Sciatic nerve (tissue), 2 donors: Measurements from ENCODE around the gene PMM2. TPM values are rescaled to one million over a fixed set of nuclear protein-coding genes. Genes with fewer than 3 reads are reported as not detected.
"Not testable (repeated sequence)": the region's sequence is repeated elsewhere in the genome, so short reads cannot be mapped to it uniquely, and the experiment has no call there.

Experiments used
- ATAC-seq: fragments of 200-7000 bp; cut with Tn5 transposase; one replicate; pipeline ENCODE4 v1.9.1; 2020; ENCODE audit warnings: mild to moderate bottlenecking, moderate library complexity
- DNase-seq: peaks from one replicate; pipeline ENCODE4 v3.0.0-alpha.2; 2020; ENCODE audit warnings: low spot score
- intact Hi-C: fragments of 100-400 bp; cut with DNase I; formaldehyde crosslinking; loops from one replicate; pipeline ENCODE4 v1.14.2; 2022
- total RNA-seq: library from RNA; stranded (reverse); fragmentation: NEBNext Ultra II Directional; extraction: Animal tissue kit (Norgen Biotek cat#: 25700); gene quantifications from one replicate; pipeline ENCODE4 v1.2.1, GENCODE V29; 2021
- donor health status: DM: no; HTN: no; CAD: no.
- donor health status: DM: no; HTN: no; CAD: no.

The PMM2 gene
- total RNA-seq, 1 donor from 2014 or later: 45.4 TPM

DNA sequence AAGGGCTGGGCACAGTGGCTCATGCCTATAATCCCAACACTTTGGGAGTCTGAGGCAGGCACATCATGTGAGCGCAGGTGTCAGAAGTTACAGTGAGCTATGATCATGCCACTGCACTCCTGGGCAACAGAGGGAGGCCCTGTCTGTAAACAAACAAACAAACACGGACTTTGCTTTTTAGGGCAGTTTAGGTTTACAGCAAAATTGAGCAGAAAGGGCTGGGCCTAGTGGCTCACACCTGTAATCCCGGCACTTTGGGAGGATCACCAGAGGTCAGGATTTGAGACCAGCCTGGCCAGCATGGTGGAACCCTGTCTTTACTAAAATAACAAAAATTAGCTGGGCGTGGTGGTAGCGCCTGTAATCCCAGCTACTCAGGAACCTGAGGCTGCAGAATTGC is 74.4 kb downstream of the PMM2 start:
- no peak for ATAC-seq
- no peak for DNase-seq
- intact Hi-C loops: loop anchor here (10.0 kb wide), 1 partner anchor 77 kb away; the partner anchor contains the start of genes PMM2 and TMEM186

- intact Hi-C loops: loop anchor here (10.0 kb wide), 1 partner anchor 78 kb away; the partner anchor contains the start of genes PMM2 and TMEM186
- DNase-seq (no peak), ATAC-seq (no peak)
These were observed 75.6 kb downstream of the PMM2 start for GRCh38 chr16:8872967-8873865.

GRCh38 chr16:8873866-8874195 is 76.2 kb downstream of the PMM2 start:
- not testable (repeated sequence) for ATAC-seq, DNase-seq
- intact Hi-C loops: loop anchor here (10.0 kb wide), 1 partner anchor 79 kb away; the partner anchor contains the start of genes PMM2 and TMEM186

DNA sequence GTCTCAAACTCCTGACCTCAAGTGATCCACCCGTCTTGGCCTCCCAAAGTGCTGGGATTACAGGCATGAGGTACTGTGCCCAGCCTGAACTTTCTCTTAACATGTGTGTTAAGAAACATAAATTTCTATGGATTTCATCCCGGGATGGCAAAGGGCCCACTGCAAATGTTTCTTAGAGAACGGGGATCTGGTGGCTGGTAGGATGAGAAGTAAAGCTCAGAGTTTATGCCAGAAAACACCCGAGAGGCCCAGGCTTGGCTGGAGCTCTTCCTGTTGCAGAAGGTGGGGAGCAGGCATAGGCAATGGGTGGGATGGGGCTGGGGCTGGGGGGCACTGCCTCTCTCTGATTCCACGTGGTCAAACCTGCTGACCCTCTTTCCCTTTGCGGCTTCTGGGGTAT is 76.7 kb downstream of the PMM2 start:
- DNase-seq: no peak
- no peak for ATAC-seq
- intact Hi-C loops: loop anchor here (10.0 kb wide), 1 partner anchor 80 kb away; the partner anchor contains the start of genes PMM2 and TMEM186

DNA sequence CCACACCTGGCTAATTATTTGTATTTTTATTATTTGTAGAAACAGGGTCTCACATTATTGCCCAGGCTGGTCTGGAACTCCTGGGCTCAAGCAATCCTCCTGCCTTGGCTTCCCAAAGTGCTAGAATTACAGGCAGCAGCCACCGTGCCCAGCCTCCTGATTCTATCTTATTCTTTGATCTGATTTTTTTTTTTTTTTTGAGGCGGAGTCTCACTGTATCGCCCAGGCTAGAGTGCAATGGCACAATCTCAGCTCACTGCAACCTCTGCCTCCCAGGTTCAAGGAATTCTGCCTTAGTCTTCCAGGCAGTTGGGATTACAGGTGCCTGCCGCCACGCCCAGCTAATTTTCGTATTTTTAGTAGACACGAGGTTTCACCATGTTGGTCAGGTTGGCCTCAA is 77.7 kb downstream of the PMM2 start:
- not testable (repeated sequence) for ATAC-seq, DNase-seq
- intact Hi-C loops: loop anchor here (10.0 kb wide), 1 partner anchor 81 kb away; the partner anchor contains the start of genes PMM2 and TMEM186

DNA sequence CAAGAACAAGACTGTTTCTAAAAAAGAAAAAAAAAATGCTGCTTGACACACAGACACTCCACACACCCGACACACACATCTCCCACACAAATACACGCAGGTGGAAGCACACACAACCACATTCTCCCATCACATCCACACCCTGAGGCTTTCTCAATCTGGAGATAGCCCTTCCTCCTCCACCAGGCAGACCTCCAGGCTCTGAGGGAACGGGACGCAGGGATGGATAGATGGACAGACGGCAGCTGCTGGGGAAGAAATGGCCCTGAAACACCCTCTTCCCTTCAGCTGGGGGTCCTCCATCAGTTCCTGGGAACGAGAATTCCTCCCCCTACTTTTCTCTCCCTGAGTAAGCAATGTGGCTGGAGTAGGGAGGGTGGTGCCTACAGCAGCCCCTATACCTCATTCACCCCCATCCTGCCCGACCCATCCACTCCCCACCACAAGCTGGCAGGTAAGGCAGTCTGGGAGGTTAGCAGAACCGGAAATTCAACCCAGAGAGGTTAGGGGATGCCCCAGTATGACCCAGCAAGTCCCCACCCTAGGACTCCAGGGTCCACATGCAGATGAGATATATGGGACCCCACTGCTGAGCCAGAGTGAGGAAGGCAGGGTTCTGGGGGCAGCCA is 80.4 kb downstream of the PMM2 start:
- intact Hi-C loops: loop anchor here (10.0 kb wide), 1 partner anchor 83 kb away; the partner anchor contains the start of genes PMM2 and TMEM186
- DNase-seq (no peak), ATAC-seq (no peak)

GRCh38 chr16:8878523-8878911 is 80.9 kb downstream of the PMM2 start:
- ATAC-seq (peak; percentile 53), DNase-seq (no peak)
- intact Hi-C loops: loop anchor here (10.0 kb wide), 1 partner anchor 84 kb away; the partner anchor contains the start of genes PMM2 and TMEM186

GRCh38 chr16:8880839-8881510 is 83.3 kb downstream of the PMM2 start:
- intact Hi-C loops: loop anchor here (5.0 kb wide), 1 partner anchor 219 kb away; no protein-coding TSS in a partner anchor
- DNase-seq: no peak

DNA sequence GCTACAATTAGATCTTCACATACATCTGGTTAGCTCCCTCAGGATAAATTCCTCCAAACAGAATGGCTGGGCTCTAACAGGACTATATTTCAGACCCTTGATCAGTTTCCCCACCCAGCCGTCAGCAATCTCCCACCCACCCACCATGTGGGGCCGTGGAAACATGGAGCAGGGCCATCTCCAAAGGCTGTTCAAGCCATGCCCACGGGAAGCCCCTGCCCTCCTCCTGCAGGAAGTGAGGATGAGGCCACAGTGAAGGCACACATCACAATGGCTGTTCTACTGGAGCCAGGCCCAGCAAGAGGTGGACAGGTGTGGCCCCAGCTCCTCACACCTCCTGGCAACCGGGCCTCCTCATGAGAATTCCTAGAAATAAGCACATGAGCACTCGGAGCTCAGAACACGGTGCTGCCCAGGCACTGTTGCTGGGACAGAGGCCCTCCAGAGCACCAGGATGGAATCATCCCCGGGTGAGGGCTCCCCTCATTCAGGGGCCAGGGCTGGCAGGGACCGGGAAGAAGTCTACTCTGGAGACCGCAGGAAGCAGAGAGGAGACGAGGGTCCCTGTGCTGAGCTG is 84.5 kb downstream of the PMM2 start, which contains the start of gene LITAFD:
LITAFD (plus strand) TSS at position 311 of the 577 bp plus-strand sequence. CDS start 2,005 bp downstream, outside the sequence.
- intact Hi-C loops: loop anchor here (5.0 kb wide), 1 partner anchor 220 kb away; no protein-coding TSS in a partner anchor
- DNase-seq (no peak), ATAC-seq (no peak)

More at GRCh38 chr16:8880839-8881510, 83.3 kb downstream of the PMM2 start:
- no peak for ATAC-seq

- intact Hi-C loops: loop anchor here (5.0 kb wide), 1 partner anchor 221 kb away; no protein-coding TSS in a partner anchor
- ATAC-seq: no peak
- DNase-seq: no peak
These were observed 85.2 kb downstream of the PMM2 start for GRCh38 chr16:8882725-8883377.

DNA sequence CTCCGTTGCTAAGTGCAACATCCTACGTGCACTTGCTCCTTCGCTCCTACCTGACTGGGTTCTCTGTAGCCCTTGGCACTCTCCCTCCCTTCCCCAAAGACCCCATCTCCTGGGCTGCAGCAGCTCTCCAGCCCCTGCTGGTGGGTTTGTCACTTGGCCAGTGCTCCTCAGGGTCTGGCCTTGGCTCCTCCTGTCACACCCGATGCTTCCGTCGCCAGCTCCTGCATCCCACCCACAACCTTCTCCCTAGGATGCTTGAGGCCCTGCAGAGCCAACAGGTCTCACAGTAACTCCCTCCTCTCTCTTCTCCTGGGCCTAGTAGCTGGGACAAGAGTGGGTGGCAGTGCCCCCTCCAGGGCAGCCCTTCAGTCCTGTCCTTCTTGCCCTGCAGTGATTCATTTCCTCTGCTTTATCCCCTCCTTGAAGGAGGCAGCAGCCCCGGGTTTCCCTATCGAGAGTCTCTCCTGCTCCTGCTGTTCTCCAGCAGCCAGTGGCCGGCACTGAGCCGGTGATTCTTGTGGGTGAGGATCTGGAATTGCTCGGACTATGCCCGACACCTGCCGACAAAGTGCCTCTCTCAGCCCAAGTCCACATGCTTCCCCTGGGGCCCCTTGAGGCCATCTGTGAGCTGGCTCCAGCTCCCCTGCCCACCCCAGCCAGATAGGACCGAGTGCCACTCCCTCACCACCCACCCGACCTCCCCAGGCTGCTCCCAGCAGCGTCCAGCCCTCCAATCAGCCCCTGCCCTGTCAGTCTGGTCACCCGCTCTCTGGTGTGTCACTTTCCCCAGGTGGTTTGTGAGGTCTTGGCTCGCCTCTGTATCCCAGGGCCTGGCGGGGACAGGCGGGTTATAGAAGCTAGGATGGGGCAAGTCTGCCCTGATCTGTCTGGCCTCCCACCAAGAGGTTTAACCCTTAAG is 88.3 kb downstream of the PMM2 start:
- DNase-seq: no peak
- ATAC-seq: no peak
- intact Hi-C loops: no loop called here

DNA sequence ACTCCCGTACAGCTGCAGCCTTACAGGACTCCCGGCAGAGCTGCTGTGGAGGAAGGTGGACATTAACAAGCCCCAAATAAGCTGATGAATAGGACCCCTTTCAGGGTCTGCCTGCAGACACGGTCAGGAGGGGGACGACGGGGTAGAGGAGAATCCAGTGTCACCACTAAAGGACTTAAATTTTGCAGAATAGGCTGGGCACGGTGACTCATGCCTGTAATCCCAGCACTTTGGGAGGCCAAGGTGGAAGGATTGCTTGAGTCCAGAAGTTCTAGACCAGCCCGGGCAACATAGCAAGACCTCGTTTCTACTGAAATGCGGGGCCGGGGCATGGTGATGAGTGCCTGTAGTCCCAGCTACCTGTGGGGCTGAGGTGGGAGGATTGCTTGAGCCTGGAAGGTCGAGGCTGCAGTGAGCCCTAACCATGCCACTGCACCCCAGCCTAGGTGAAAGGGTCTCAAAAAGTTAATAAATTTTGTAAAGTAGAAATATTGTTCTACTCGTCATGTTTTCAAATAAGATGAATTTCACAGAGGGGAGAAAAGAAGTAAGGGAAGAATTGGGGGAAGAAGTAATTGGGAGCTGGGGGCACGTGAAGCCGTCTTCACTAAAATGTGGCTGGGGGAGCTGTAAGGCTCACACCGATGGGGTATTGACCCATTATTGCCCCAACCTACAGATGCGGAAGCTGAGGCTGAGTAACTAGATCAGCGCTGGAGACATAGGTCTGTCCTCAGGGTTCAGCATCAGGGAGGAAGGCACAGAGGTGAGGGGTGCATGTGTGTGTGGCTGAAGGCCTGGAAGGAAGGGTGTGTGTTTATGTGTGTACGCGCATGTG is 89.2 kb downstream of the PMM2 start:
- ATAC-seq: no peak
- no peak for DNase-seq
- intact Hi-C loops: no loop called here

DNA sequence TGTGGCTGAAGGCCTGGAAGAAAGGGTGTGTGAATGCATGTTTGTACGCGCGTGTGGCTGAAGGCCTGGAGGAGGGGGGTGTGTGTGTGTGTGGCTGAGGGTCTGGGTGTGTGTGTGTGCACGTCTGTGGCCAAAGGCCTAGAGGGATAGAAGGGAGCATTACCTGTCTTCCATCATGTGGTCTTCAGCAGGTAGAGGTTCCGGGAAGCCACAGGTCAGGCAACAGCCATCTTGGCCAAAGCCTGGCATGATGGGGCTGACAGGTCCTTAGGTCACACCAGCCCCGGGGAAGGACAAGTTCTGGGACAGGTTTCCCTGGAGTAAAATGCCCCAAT is 89.8 kb downstream of the PMM2 start:
- intact Hi-C loops: no loop called here
- DNase-seq (no peak), ATAC-seq (no peak)

DNA sequence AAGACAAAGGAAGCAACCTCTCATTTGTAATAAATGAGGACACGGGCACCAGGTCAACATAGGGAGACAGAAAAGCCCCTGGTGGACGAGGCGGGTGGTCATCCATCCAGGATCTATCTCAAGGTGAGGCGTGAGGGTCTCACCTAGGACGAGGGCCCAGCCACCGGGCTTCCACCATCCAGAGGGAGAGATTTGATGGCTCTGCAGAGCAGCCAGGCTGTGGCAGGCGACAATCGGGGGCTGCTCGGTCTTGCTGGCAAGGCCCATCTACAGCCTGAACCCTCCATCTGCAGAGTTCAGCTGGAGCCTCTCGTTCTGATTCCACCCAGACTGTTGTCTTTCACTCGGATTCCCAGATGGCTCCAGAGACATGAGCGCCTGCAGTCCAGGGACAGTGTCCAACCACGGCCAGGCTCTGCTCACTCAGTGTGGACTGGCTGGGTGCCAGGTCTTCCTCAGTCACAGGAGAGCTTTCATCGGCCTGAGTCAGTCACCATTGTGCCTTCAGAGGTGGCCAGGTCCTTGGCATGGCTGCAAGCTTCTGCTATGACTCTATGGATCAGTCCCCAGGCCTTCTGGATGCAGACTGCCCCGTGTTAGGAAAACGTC is 90.4 kb downstream of the PMM2 start:
- intact Hi-C loops: no loop called here
- DNase-seq (peak; percentile 72), ATAC-seq (peak; percentile 28)

DNA sequence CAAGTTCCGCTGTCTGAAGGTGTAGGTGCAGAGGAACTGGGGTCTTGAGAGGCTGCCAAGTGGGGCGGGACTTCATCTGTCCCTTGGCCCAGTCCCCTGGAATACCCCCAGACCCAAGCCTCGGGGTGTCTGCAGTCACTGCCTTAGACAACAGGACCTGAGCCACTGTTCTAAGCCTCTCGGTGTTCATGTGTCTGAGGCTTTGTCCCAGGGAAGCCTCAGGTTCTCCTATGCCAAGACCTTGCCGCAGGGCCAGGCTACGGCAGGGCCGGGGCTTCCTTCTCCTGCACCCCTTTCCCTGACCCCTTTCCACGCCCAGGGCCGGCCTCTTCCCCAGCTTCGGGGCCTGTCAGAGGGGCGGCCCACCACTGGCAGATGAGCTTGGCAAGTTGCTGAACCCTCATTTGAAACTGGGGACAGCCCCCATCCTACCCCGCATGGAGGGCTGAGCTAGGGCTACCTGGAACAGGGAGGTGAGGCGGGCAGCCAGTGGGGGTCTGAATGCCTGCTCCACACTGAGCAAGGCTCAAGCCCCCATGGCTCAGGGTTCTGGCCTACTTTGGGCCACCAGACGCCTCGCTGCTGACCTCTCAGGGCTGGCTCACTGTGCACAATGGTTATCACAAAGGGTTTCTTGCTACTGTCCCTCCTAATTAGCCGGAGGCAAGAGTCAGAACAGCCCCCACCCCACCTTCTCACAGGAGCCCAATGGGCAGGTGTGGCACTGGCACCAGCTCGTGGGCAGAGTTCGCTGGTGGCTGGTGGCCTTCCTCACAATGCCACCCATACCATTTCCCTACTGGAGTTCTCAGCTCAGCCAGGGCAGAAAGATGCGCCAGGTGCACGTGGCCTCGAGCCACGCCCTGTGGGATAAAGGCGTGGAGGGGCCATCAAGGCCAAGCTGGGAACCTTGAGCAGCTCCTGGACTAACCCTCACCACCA is 91.6 kb downstream of the PMM2 start:
- DNase-seq (no peak), ATAC-seq (no peak)
- intact Hi-C loops: no loop called here
